ENCODE data around the gene NSD1. TPM values are rescaled to one million over a fixed set of nuclear protein-coding genes. Genes with fewer than 3 reads are reported as not detected.

NSD1 gene
- total and polyA plus RNA-seq, 9 of the 15 experiments (the other 6 are each of a cell fraction or from before 2014, with no cell fraction given) = 3.8 to 51.0 (median 24.7) TPM

DNA sequence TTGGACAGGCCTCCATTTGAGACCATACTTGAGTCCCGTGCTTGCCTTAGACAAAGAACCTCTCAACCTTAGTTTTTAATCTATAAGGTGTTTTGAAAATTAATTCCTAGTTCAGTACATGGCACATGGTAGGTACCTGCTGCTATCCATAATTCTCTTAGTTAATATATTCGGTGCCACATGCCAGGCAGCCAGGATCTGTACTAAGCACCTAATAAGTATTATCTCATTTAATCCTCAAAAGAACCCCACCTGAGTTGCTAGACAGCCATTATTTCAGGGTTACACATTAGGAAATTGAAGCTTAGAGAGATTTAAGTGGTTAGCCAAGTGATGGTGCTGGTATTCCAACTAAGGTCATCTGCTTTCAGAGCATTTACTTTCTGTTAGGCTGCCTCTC, 29.9 kb downstream of the NSD1 start (continued):
- TF ChIP-seq, protein P1, sequence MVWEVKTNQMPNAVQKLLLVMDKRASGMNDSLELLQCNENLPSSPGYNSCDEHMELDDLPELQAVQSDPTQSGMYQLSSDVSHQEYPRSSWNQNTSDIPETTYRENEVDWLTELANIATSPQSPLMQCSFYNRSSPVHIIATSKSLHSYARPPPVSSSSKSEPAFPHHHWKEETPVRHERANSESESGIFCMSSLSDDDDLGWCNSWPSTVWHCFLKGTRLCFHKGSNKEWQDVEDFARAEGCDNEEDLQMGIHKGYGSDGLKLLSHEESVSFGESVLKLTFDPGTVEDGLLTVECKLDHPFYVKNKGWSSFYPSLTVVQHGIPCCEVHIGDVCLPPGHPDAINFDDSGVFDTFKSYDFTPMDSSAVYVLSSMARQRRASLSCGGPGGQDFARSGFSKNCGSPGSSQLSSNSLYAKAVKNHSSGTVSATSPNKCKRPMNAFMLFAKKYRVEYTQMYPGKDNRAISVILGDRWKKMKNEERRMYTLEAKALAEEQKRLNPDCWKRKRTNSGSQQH (CRISPR knock-in tag; IDR thresholded peaks at IDR 0.05) = no peak
- no peak for TF ChIP-seq L3MBTL2 (IDR thresholded peaks at IDR 0.05)
- no peak for TF ChIP-seq ILK (tag; IDR thresholded peaks at IDR 0.05; ENCODE audit: borderline replicate concordance, low read depth)
- TF ChIP-seq, protein P2, sequence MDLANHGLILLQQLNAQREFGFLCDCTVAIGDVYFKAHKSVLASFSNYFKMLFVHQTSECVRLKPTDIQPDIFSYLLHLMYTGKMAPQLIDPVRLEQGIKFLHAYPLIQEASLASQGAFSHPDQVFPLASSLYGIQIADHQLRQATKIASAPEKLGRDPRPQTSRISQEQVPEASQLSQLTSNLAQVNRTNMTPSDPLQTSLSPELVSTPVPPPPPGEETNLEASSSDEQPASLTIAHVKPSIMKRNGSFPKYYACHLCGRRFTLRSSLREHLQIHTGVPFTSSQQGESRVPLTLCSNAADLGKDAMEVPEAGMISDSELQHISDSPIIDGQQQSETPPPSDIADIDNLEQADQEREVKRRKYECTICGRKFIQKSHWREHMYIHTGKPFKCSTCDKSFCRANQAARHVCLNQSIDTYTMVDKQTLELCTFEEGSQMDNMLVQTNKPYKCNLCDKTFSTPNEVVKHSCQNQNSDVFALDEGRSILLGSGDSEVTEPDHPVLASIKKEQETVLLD (IDR thresholded peaks at IDR 0.05) = no peak
- no peak for TF ChIP-seq BCOR (IDR thresholded peaks at IDR 0.05)
- no peak for TF ChIP-seq ZNF253 (CRISPR knock-in tag; conservative IDR thresholded peaks at IDR 0.05)

DNA sequence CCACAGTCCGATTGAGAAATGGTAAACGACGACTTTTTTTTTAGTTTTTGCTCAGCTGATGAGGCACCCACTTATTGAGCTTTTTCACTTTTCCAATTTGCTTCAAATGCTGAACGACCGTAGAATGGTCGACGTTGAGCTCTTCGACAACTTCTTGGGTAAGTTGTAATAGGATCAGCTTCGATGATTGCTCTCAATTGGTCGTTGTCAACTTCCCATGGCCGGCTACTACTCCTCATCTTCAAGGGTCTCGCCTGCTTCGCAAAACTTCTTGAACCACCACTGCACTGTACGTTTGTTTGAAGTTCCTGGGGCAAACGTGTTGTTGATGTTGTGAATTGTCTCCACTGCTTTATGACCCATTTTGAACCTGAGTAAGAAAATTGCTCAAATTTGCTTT, 35.7 kb downstream of the NSD1 start:
- Histone ChIP-seq H3K4me3 (no peak overlapping the region), H3K4me1 (replicated peaks in 1 of 2; ENCODE audit: control insufficient read depth in 2 of 2, insufficient read depth in 2 of 2, low read length in 2 of 2) (no peaks in the 10 kb centered on the region), H4K20me1 (replicated peaks; ENCODE audit: control insufficient read depth, insufficient read depth, low read length) (no peaks in the 10 kb centered on the region), H3K36me3 (ENCODE audit: control insufficient read depth, insufficient read depth, low read length) (peaks cover 30% of the 10 kb centered on the region), H3K9me3 (replicated peaks; ENCODE audit: control insufficient read depth, insufficient read depth, low read depth, low read length) (no peaks in the 10 kb centered on the region), H2AFZ (ENCODE audit: low read depth, low read length) (no peak overlapping the region), H3K4me2 (ENCODE audit: insufficient read depth, low read length) (no peak overlapping the region), H3K9ac (ENCODE audit: insufficient read depth in 1 of 2, low read depth in 2 of 2, low read length in 2 of 2) (no peak overlapping the region), H3K27me3 (ENCODE audit: control insufficient read depth in 2 of 2, insufficient read depth in 2 of 2, low read length in 2 of 2) (no peaks in the 10 kb centered on the region), H3K79me2 (ENCODE audit: control insufficient read depth, insufficient read depth, low read length) (peaks cover 58% of the 10 kb centered on the region), H3K9me1 (ENCODE audit: control insufficient read depth, insufficient read depth, low read length) (no peaks in the 10 kb centered on the region), H3K27ac (ENCODE audit: extremely low read depth, low read depth, low read length) (no peak overlapping the region)
- no peak for DNase-seq (ENCODE audit: extremely low read depth in 1 of 4, low spot score in 3 of 4)
- ATAC-seq = no peak
- ChIA-PET CTCF (ENCODE audit: low intra/inter-chr PET ratio) (no interaction called here), POLR2A (no interaction called here)
- intact Hi-C loops (cut with micrococcal nuclease) (no loop called here), in situ Hi-C loops (cut with MboI) (no loop called here)
- no TSS peak for BruUV-seq (replicated peaks)
- FAIRE-seq = no peak
- TF ChIP-seq NFE2 (IDR thresholded peaks at IDR 0.05; ENCODE audit: low read depth) = no peak
- 89% methylated on average over 15 of the region's 15 CpGs for WGBS (ENCODE audit: insufficient coverage, low coverage, missing lambda C conversion rate)

Data from K562 (cell line).